Fibroblast of skin of right biceps (primary cell): ENCODE data around the gene CEP83.

Source experiments
- DNase-seq: peaks from one replicate; pipeline ENCODE4 v3.0.0-alpha.2; 2013

The CEP83 gene

GRCh38 chr12:94265966-94266745, 193.5 kb downstream of the CEP83 start:
- peak; percentile 80 for DNase-seq

- peak; percentile 78 for DNase-seq
Observed at GRCh38 chr12:94265539-94265938, 194.1 kb downstream of the CEP83 start.

- DNase-seq: peak; percentile 49
Observed at GRCh38 chr12:94264736-94265485, 194.8 kb downstream of the CEP83 start.

- DNase-seq: peak; percentile 93
Observed at GRCh38 chr12:94263905-94264561, 195.6 kb downstream of the CEP83 start.

- DNase-seq: peak; percentile 16
Observed at GRCh38 chr12:94263011-94263811, 196.5 kb downstream of the CEP83 start.

- DNase-seq: peak; percentile 95
Observed at GRCh38 chr12:94262228-94263010, 197.2 kb downstream of the CEP83 start.

- DNase-seq: no peak
Observed at GRCh38 chr12:94261786-94262185, 197.9 kb downstream of the CEP83 start.

- no peak for DNase-seq
Observed at GRCh38 chr12:94261119-94261518, 198.5 kb downstream of the CEP83 start.

- DNase-seq: no peak
Observed at GRCh38 chr12:94260717-94261116, 198.9 kb downstream of the CEP83 start.

GRCh38 chr12:94260017-94260416, 199.7 kb downstream of the CEP83 start:
- DNase-seq: no peak

GRCh38 chr12:94258593-94258992, 201.1 kb downstream of the CEP83 start:
- no peak for DNase-seq
